Measurements from ENCODE around the gene RBMS2.

GRCh38 chr12:56568146-56568545, 46.5 kb downstream of the RBMS2 start:
- TF ChIP-seq POLR2A (conservative IDR thresholded peaks at IDR 0.05) (no peak), BRF2 (IDR thresholded peaks at IDR 0.05; ENCODE audit: borderline replicate concordance, insufficient read depth, insufficient read length) (no peak), CUX1 (CRISPR knock-in tag; IDR thresholded peaks at IDR 0.05) (no peak), TCF7 (IDR thresholded peaks at IDR 0.05; ENCODE audit: borderline replicate concordance) (no peak), RFX1 (IDR thresholded peaks at IDR 0.05) (no peak)
- TF ChIP-seq, protein P1, sequence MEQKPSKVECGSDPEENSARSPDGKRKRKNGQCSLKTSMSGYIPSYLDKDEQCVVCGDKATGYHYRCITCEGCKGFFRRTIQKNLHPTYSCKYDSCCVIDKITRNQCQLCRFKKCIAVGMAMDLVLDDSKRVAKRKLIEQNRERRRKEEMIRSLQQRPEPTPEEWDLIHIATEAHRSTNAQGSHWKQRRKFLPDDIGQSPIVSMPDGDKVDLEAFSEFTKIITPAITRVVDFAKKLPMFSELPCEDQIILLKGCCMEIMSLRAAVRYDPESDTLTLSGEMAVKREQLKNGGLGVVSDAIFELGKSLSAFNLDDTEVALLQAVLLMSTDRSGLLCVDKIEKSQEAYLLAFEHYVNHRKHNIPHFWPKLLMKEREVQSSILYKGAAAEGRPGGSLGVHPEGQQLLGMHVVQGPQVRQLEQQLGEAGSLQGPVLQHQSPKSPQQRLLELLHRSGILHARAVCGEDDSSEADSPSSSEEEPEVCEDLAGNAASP (IDR thresholded peaks at IDR 0.05) = no peak

Measured in K562 (cell line).